Esophagus muscularis mucosa (tissue), 4 donors: Measurements from ENCODE around the gene SF3A1. TPM values are rescaled to one million over a fixed set of nuclear protein-coding genes. Genes with fewer than 3 reads are reported as not detected.

ENCODE experiments used
- DNase-seq: peaks from one replicate; pipeline ENCODE4 v3.0.0-alpha.2; 2017; ENCODE audit errors: extremely low spot score
- H3K27ac ChIP-seq, 4 donors: fragments of 200-600 bp; sonication (generic); replicated peaks in 1 of 4; 1 replicate in 3 of 4; 2 replicates in 1 of 4; pipeline ENCODE4 v1.5.1; 2016 to 2019; ENCODE audit warnings: mild to moderate bottlenecking in 1 of 4
- H3K27me3 ChIP-seq, 4 donors: fragments of 200-600 bp; sonication (generic); one replicate each; pipeline versions ENCODE4 v1.5.1 to v1.6.0; 2016 to 2019
- H3K36me3 ChIP-seq, 4 donors: fragments of 200-600 bp; sonication (generic); one replicate each; pipeline ENCODE4 v1.5.1; 2016 to 2019
- H3K4me1 ChIP-seq, 4 donors: fragments of 200-600 bp; sonication (generic); one replicate each; pipeline ENCODE4 v1.5.1; 2016 to 2019
- H3K4me3 ChIP-seq, 4 donors: fragments of 200-600 bp; sonication (generic); 1 replicate in 2 of 4; 2 replicates in 2 of 4; pipeline ENCODE4 v1.5.1; 2016 to 2019; ENCODE audit warnings: mild to moderate bottlenecking in 4 of 4, moderate library complexity in 1 of 4
- H3K9me3 ChIP-seq, 4 donors: fragments of 200-600 bp; sonication (generic); 1 replicate in 3 of 4; 2 replicates in 1 of 4; pipeline ENCODE4 v1.5.1; 2016 to 2019
- EP300 ChIP-seq: sonication (generic); formaldehyde crosslinking; IDR thresholded peaks from one replicate; pipeline ENCODE4 v1.6.1; 2017; ENCODE audit warnings: antibody characterized with exemption
- POLR2A ChIP-seq: fragments of 450-650 bp; IDR thresholded peaks from one replicate; pipeline ENCODE4 v1.6.1; 2017; ENCODE audit warnings: antibody characterized with exemption, moderate library complexity, mild to moderate bottlenecking, low read depth
- POLR2AphosphoS5 ChIP-seq, 2 donors: sonication (generic); formaldehyde crosslinking; IDR thresholded peaks; one replicate each; pipeline ENCODE4 v1.6.1; 2017; ENCODE audit warnings: antibody characterized with exemption in 2 of 2
- WGBS: methylation state at CpG from one replicate; pipeline ENCODE4 v1.1.5; 2018; 5-methylcytosine and 5-hydroxymethylcytosine counted together
- intact Hi-C: fragments of 100-400 bp; cut with DNase I; formaldehyde crosslinking; loops from one replicate; pipeline ENCODE4 v1.15.1; 2023
- total RNA-seq, 4 donors: library from RNA; depleted of rRNA; stranded (reverse); fragments of >200 nt; gene quantifications; one replicate each; pipeline versions ENCODE4 v1.1.0 to v1.2.1, GENCODE V29; 2016
- TF ChIP-seq, protein P1 (sequence below), 3 experiments: fragments of 200-600 bp in 2 of 3; fragments of 450-650 bp in 1 of 3; sonication (generic) in 2 of 3; IDR thresholded peaks; one replicate each; pipeline ENCODE4 v1.5.1; 2017 to 2019; ENCODE audit warnings: antibody characterized with exemption in 3 of 3, mild to moderate bottlenecking in 2 of 3, moderate library complexity in 1 of 3

The SF3A1 gene
- total RNA-seq, 4 donors from 2014 or later: 32.8 to 85.8 (median 60.0) TPM

DNA sequence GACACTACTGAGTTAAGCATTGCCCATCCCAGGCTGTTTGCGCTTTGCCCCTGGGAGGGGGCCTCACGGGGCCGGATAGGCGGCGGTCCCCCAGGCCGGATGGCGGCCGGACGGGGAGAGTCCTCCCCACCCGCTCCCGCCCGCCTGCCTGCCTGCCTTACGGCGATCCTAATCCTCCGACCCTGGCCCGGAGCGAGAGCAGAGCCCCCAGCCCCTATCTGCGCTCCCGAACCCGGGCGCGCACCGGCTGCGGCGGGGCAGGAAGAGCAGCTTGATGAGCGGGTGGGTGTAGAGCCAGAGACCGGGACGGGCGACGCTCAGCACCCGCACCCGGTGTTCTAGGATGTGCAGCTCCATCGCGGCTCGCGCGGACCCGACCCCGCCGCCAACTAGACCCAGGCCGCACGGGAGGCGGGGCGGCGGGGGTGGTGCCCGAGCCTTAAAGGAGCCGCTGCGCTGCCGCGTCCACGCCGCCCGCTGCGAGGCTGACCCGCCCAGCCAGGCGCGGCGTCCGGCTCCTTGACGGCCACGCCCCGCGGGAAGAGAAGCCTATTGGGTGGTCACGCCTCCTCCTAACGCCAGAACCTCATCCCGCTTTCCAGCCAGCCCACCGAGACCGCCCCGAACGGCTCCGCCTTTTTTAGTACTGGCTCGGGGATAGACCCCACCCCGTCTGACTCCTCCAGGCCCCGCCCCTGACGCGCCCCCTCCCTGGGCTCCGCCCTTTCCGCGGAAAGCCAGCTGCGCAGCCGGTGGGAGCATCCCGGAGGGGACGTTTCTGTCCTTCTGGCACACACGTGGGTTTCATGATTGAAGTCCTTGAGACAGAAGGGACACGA lies 67.3 kb downstream of the SF3A1 start, which contains the start of gene CASTOR1:
Gene CASTOR1, minus strand, starts transcription at position 365 of the 839 bp plus-strand sequence. Its CDS starts 8 bp downstream, at position 357.
- Histone ChIP-seq H3K9me3 (no peaks in the 10 kb centered on the region), H3K4me3 (peak within 1 kb of the TSS; percentile 76 to 99 (median 92)), H3K27ac (peak within 1 kb of the TSS; percentile 94 to 99 (median 98)), H3K4me1 (peaks cover 41 to 52% (median 50%) of the 10 kb centered on the region in 4 donors), H3K36me3 (peaks cover 29 to 54% (median 49%) of the 10 kb centered on the region in 4 donors), H3K27me3 (no peaks in the 10 kb centered on the region)
- intact Hi-C loops: loop anchor here (2.0 kb wide), 1 partner anchor 37 kb away; the partner anchor contains the start of gene TBC1D10A
- DNase-seq: peak; percentile 100
- 1% methylated on average over 37 of the region's 85 CpGs for WGBS
- peak; percentile 65 for TF ChIP-seq POLR2A
- no peak for TF ChIP-seq EP300
- TF ChIP-seq, protein P1, sequence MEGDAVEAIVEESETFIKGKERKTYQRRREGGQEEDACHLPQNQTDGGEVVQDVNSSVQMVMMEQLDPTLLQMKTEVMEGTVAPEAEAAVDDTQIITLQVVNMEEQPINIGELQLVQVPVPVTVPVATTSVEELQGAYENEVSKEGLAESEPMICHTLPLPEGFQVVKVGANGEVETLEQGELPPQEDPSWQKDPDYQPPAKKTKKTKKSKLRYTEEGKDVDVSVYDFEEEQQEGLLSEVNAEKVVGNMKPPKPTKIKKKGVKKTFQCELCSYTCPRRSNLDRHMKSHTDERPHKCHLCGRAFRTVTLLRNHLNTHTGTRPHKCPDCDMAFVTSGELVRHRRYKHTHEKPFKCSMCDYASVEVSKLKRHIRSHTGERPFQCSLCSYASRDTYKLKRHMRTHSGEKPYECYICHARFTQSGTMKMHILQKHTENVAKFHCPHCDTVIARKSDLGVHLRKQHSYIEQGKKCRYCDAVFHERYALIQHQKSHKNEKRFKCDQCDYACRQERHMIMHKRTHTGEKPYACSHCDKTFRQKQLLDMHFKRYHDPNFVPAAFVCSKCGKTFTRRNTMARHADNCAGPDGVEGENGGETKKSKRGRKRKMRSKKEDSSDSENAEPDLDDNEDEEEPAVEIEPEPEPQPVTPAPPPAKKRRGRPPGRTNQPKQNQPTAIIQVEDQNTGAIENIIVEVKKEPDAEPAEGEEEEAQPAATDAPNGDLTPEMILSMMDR (IDR thresholded peaks at IDR 0.05): peak in 1 of 3 experiments; percentile 6
- peak; percentile 86 to 97 for TF ChIP-seq POLR2AphosphoS5 (IDR thresholded peaks at IDR 0.05)

DNA sequence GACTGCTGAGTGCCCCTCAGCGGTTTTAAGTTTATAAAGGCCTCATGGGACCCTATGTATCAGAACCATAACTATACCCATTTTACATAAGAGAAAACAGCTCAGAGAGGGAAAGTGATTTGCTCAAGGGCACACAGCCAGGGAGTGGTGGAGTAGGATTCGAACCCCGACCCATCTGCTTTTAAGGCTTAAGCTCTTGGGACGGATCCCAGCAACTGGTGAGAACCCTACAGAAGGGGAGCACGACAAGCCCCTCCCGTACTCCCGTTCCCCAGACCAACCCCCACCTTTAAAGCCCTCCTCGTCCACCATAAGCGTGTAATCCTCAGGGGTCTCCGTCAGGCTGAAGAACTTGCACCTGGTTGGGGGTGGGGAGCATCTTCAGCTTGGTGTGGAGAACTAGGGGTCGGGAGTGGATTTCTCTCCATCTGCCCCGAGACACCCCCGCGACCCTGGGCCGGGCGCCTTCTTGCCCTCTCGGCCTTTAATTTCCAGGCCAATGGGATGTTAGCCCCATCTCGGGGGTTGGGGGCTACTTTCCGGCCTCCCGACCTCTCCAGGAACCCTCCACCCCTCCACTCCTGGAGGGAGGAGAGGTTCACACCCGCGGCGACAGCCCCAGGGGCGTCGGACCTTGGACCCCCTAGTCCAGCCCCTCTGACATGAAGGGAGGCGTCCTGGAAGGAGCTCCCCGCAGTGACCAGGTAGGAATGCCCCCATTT lies 68.1 kb downstream of the SF3A1 start:
- TF ChIP-seq POLR2A (no peak), POLR2AphosphoS5 (IDR thresholded peaks at IDR 0.05) (no peak), EP300 (no peak)
- TF ChIP-seq, protein P1 (IDR thresholded peaks at IDR 0.05): no peak
- no peak for DNase-seq
- H3K27ac ChIP-seq: peak overlapping the region; percentile 94 to 99 (median 98)
- H3K4me1 ChIP-seq: peaks cover 41 to 52% (median 50%) of the 10 kb centered on the region in 4 donors
- peak overlapping the region; percentile 76 to 99 (median 92) for H3K4me3 ChIP-seq
- H3K9me3 ChIP-seq: no peaks in the 10 kb centered on the region
- peaks cover 21 to 54% (median 46%) of the 10 kb centered on the region in 4 donors for H3K36me3 ChIP-seq
- 24% methylated on average over 18 of the region's 27 CpGs for WGBS
- intact Hi-C loops: loop anchor here (1.0 to 2.0 kb wide), 2 partner anchors 38 to 98 kb away; partner anchors contain the start of gene TBC1D10A
- no peaks in the 10 kb centered on the region for H3K27me3 ChIP-seq

DNA sequence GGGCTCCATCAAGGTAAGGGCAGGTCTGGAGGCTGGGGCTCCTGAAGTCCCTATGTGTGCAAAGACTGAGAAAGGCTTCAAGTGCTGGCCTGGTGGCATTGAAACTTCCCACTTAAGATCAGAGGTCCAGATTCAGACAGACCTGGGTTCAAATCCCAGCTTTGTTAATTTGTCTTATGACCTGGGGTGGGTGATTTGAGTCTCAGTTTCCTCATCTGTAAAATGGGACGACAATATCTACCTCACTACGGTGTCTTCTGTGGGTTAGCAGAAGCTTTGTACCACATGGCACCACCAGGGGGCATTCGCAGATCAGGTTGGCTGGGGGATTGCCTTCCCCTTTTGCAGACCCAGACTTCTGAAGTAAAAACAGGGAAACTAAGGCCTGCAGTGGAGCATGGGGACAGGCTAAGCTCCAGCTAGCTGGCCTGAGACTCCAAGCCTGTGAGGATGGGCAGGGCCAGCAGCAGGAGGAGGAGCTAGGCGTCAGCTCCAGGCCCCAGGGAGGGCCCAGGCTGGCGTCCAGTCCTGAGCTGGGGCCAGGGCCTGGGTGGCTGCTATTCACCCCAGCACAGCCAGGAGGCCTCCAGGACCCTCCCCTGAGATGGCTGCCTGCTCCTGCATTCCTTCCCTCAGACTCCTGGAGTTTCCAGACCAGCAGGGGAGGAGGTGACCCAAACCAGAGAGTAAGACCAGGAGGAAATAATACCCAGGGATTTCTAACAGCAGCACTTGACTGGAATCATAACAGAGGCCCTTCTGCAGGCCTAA lies 68.9 kb downstream of the SF3A1 start:
- Histone ChIP-seq H3K36me3 (peaks cover 14 to 54% (median 38%) of the 10 kb centered on the region in 4 donors), H3K27me3 (no peaks in the 10 kb centered on the region), H3K27ac (peak overlapping the region; percentile 94 to 99 (median 98)), H3K4me3 (peak overlapping the region; percentile 76 to 99 (median 92)), H3K9me3 (no peaks in the 10 kb centered on the region), H3K4me1 (peaks cover 41 to 52% (median 50%) of the 10 kb centered on the region in 4 donors)
- intact Hi-C loops: loop anchor here (1.0 to 2.0 kb wide), 3 partner anchors 39 to 98 kb away; partner anchors contain the start of gene TBC1D10A
- TF ChIP-seq EP300 (no peak), POLR2AphosphoS5 (IDR thresholded peaks at IDR 0.05) (peak; percentile 87 to 90), POLR2A (no peak)
- TF ChIP-seq, protein P1 (IDR thresholded peaks at IDR 0.05): peak; percentile 67 to 92 (median 82)
- no peak for DNase-seq
- 11% methylated on average over 3 of the region's 5 CpGs for WGBS
